ENCODE results near the gene TMEM222.

The TMEM222 gene

DNA sequence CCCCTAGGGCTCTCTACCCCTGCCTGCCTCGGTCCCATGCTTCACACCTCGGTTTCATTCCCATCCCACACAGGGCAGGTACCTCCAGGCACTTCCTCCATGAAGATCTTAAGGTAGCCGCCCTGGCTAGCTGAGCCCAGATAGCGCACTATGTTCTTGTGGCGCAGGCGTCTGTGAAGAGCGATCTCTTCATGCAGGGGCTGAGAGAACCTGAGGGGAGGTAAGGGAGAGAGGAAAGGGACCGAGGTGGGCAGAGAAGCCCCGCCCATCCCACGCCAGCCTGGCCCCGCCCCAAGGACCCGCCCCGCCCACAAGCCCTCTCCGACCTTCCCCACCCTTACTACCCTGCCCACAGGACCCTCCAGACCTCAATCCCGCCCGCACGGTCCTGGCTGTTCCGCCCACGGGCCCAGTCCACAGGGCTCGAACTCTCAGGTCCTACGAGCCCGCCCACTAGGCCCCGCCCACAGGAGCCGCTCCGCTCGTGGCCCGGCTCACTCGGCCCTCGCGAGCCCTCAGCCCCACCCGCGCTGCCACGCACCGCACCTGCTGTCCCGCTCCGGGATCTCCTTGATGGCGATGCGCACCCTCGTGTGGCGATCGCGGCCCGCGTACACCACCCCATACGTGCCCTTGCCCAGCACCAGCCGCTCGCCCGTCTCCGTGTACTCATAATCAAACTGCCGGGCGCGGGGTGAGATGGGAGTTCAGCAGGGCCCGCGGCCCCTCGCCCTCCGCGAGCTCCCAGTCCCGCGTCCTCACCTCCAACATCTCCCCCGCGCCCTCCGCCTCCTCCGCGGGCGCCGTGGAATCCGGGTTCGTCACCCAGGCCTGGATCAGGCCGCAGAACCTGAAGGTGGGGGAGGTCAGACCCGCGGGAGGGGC lies 38.4 kb downstream of the TMEM222 start:
- DNase-seq: no peak

DNA sequence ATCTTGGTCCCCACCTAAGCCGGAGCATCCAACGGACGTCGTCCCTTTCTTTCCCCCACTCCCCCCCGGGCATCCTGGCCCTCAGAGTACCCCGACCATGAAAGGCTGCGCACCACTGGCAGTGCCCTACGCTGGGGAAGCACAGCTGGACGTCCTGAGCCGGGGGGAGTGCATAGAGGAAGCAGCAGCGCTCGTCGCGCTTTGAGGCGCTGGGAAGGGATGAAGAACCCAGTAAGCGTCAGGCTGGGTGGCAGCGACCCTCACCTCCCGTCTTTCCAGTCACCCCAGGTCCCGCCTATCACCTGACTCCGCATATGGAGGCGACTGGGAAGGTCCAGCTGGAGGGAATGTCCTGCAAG lies 39.1 kb downstream of the TMEM222 start:
- DNase-seq: no peak

DNA sequence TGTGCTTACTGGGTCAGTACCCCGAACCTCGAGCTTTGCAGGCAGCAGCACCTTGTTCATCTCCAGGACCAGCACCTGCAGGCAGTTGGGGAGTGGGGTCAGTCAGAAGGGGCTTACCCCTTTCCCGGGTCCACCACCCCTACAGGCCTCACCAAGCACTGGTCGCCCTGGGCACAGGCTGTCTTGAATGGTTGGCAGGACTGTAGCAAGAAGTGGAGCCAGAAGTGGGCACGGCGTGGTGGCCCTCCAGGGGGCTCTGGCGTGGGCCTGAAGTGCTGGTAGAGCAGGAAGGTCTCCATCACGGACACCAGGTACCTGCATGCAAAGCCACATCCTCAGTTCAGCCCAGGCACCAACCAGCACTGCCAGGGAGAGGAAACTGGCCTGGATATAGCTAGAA lies 39.6 kb downstream of the TMEM222 start:
- DNase-seq: no peak

DNA sequence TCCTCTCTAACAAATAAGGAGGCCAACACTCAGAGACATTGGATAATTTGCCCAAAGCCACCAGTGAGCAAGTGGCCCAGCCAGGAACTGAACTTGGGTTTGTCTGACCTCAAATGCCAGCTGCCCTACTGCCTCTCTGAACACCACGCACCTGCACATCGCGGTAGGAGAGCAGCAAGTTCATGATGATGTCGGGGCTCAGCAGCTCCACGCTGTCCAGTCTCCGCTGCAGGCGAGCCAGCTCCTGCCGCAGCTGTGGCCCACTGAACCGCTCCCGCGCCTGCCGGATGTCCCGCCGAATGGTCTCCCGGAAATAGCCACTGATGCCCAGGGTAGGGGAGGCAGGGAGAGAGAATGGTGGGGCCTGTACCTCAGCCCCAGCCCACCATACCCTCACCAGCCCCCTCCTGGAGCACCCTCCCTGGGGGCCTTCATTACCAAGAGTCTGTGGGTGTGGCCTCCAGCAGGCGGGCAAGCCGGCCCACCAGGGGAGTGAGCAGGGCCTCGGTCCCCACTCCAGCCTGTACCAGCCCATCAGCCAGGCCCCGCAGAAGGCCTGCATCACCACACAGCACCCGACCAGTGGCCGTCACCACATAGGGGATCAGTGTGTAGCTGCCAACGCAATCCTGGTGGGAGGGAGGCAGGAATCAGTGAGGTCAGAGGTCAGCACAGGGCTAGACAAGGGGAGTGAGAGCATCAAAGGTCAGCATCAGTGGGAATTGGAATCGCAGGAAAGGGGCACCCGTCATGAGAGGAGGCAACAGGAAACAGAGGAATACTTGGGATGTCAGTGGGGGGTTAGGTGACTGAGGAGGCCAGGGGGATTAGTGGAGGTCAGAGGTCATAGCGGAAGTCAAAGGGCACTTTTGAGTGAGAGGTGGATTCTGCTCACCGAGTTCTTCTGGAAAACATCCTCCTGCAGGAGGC lies 42.1 kb downstream of the TMEM222 start:
- DNase-seq: no peak

DNA sequence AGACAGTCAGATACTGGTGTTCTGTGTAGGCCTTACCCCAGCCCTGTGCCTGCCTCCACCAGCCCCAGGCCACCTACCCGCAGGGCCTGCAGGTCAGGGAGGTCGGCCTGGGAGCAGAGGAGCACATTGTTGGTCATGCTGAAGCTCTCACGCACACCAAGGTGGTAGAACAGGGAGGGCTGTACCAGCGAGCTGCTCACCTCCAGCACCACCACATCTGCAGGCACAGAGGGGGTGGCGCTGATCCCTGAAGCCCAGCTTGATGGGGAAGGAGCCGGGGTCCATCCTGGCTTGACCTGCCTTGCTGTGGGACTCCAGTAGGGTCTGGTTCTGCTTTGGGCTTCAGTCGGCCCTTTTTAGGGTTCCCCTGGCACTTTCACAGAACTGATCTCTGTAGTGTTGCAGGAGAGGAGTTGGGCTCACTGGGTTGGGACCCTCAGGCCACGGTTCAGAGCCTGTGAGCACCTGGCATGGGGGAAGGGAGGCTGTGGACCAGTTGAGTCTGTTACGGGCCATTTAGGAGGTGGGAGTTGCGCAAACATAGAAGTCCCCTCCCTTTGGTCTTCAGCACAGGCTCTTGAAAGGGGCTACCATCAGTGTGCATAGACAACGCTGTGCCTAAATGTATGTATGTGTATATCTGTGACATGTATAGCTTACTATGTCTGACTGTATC lies 42.9 kb downstream of the TMEM222 start:
- DNase-seq: no peak

DNA sequence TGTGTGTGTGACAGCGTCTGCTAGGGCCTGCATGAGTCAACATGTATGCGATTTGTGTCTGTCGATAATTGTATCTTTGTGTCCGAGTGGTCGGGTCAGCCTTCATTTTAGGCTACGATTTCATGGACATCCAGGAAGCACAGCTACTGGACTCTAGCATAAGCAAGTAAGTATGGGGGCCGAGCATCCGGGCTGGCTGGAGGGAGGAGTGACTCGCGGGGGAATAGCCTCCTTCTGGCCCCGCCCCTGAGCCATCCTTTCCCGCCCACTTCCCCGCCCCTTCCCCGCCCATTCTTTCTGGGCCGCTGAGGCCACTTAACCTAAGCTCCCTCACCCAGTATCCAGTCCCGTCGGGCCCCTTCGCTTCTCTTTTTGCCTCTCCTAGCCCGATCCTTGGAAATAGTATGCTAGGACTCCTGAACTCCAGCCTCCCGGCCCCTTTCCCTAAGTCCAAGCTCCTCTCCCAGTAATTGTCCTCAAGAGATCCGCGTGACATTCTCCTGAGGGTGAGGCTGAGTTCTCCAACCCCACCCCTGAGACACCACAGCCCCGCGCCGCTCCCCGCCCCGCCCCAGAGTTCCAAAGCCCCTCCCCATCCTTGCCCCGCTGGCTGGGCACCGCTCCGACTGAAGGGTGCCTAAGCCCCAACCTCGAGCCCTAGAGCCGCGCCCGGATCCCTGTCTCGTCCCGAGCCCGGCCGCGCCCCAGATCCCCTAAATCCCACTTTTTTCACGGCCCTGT lies 43.6 kb downstream of the TMEM222 start:
- peak; percentile 58 for DNase-seq

DNA sequence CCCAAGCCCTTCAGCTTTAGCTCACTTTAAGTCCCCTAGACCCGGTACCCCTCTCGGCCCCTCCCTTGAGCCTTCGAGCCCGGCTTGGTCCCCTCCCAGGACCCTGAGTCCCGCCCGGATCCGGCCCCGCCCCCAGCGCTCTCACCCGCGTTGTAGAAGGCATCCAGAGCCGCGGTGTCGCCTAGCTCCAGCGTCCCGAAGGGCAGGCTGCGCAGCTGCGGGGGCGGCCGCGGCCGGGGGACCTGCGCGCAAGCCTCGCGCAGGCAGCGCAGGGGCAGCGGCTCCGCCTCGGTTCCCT lies 44.1 kb downstream of the TMEM222 start:
- DNase-seq: peak; percentile 57

DNA sequence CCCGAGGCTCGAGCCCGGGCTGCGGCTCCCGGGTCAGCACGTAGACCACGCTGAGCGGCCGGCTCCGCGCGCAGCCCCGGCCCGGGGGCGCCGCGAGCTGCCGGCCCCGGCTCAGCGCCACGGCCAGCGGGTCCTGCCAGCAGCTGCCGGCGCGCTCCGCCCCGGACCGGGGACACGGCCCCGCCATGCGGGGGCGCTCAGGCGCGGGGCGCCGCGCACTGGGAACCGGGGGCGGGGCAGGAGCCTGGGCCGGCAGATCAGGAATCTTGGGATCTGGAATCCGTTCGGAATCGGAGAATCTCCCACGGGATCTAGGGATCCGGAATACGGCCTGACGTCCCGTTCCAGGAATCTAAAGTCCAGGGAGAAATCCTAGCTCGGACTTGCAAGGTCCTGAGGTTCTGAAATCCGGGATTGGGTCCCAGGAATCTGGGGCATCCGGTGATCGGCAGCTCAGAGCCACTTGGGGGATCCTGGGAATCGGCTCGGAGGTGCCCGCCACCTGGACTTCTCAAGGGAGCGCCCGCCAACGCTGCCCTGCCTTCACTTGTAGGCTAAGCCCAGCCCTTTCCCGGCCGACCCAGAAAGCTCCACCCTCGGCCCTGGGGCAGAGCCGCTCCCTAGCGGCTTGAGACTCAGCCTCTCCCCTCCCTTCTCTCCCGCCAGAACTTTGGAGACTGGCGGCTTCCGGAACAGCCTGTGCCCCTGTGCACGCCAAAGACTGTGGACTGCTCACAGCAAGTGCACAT lies 44.6 kb downstream of the TMEM222 start, which contains the start of gene MAP3K6:
Gene MAP3K6, minus strand, starts transcription at position 551 of the 749 bp plus-strand sequence. Its CDS starts 364 bp downstream, at position 187.
- peak; percentile 81 for DNase-seq

DNA sequence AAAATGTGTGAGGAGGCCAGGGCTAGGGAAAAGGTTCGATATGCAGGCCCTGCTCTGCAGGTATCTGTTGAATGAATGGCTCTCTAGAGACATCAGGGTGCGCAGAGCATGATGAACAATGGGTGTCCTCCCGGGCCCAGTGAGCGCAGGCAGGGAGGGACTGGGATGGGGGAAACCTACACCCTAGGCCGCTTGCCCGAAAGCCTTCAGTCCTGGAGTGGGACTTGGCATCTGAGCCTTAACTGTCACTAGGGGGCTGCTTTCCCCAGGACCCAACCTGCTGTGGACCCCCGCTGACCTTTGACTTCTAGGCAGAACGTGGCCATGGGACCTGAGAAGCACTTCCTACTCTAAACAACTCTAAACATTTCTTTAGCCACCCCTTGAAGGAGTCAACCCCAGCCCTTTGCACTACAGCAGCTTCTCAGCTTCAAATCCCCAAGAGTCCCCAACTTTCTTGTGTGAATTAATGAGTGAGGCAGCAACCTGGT lies 45.2 kb downstream of the TMEM222 start:
- no peak for DNase-seq

DNA sequence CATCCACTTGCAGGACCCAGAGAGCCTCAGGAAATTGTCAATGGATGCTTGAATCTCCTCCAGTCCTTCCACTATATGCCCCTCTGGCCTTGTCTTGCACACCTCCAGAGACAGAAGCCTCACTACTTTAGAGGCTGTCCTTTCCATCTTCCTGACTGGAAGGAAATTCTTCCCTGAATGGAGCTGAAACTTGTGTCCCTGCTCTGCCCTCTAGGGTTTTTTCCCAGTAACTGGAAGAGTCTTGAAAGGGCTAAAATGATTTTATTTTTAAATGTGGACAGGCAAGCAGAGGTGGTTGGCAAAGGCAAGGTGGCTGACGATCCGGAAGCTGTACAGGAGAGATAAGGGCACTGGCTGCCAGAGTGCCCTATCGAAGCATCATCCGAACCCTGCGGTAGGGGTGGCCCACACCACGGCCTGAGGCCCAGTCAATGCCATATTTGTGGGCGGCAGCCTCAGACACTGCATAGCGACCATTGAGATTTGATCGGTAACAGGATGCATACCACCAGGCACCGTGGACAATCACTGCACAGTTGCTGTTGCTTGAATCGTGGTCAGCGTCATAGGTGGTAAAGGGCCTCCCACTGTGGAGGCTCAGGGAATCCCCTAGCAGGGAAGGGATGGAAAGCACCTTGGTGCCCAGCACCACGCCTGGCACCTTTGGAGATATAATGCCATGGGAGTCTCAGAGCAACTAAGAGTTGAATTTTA lies 47.1 kb downstream of the TMEM222 start:
- no peak for DNase-seq

DNA sequence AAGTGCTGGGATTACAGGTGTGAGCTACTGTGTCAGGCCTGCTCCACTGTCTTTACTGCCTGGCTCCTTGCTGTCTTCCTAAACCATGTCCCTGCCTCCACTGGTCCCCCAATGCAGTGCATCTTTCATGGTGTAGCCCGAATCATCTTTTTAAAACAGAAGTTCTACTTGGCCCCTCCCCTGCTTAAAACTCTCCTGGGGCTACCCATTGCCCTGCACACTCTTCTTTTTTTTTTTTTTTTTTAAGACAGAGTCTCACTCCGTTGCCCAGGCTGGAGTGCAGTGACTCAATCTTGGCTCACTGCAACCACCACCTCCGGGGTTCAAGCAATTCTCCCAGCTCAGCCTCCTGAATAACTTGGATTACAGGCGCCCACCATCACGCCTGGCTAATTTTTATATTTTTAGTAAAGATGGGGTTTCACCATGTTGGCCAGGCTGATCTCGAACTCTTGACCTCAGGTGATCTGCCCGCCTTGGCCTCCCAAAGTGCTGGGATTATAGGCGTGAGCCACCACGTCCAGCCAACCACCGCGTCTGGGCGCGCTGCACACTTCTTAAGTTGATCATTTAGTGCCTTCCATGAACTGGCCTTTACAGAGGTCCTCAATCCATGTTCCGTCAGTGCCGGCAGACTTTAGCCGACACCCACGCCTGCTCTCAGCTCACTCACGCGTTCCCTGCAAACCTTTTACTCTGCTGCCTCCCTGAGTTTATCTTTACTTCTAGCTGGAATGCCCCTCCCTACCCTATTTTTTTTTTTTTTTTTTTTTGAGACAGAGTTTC lies 50.3 kb downstream of the TMEM222 start:
- DNase-seq: no peak

DNA sequence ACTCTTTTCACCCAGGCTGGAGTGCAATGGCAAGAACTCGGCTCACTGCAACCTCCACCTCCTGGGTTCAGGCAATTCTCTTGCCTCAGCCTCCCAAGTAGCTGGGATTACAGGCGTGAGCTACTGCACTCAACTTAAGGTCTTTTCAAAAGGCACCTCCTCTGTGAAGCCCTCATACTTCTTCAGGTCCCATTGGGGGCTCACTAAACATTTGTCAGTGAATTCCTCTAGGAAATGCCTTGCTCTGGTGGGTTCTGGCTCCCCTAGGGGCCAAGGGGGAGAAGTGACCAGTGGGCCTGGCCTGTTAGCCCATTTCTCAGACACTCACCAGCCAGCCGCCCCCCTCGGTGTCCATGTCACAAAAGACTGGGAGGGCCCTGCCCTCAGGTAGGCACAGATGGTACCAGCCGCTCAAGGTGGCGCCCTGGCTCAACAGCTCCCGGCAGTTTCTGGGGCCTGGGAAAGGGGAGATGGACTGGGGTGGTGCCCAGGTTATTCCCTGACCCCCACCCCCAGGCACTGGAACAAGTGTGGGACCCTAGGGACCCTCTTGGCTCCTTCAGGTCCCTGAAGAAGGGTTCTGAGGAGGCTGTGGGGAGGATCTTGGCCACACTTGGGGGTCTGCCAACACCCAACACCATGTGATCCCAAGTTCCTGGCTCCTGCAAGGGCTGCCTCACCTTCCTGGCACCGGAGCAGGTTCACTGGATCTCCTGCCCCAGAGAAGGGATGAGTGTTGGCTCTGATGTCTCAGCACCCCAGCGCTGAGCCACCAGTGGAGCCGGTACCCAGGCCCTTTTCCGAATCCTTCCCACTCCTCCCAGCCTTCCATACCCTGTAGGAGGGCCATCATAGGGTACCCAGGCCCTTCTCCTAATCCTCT lies 51.1 kb downstream of the TMEM222 start:
- no peak for DNase-seq

DNA sequence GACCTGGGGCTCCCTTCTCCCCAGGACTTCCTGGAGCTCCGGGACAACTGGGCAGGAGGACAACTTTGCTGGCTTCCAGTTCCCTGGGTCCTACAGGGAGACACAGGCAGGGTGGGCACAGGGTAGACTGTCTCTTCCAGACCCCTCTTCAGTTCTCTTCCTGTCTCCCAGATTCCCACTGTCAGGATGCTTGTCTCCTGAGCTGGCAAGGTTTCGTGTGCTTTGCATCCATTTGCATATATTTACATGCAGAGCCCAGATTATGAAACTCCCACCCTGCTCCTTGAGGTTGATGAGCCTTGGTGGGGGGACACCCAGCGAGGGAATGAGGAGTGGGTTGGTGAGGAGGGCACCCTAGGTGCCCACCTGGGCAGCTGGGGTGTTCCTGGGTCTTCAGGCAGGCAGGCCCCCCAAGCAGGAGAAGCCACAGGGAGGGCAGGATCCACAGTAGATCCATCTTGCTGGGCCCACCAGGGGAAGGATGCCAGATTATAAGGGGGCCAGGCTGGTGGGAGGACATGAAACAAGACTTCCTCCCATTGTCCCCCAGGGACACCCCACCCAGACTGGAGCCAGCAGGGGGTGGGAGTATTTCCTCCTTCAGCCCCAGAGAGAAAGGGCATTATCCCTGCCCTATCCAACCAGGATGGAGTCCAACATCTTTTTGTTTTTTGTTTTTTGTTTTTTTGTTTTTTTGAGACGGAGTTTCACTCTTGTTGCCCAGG lies 52.6 kb downstream of the TMEM222 start, which contains the start of gene FCN3:
Gene FCN3, minus strand, starts transcription at position 463 of the 725 bp plus-strand sequence. Its CDS starts 6 bp downstream, at position 457.
- no peak for DNase-seq

DNA sequence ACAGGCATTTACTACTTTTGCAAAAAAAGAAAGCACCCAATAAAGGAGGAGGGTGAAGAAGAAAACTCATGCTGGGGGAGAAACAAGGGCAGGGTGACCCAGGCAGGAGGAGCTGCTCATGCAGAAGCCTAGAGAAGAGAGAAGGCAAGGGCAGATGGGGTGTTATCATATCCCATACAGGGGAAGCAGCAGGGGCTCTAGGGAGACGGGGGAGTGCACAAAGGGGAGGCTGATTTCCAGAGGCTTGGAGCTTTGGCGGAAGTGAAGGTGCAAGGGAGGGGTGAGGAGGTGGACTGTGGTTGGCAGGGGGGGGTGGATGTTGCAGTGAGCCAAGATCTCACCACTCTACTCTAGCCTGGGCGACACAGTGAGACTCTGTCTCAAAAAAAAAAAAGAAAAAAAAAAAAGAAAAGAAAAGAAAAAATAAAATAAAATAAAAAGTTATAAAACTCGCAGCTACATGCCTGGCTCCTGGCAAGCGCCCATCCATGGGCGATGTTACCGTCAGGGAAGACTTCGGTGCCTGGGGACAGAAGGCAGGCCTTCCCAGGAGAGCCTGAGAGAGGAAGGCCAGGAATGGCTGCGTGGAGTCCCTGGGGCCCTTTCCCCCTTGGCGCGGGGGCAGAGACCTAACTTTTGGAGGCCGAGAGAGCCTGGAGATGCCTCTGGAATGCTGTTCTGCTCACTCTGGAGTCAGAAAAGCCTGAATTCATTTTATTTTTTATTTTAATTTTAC lies 56.0 kb downstream of the TMEM222 start:
- no peak for DNase-seq

DNA sequence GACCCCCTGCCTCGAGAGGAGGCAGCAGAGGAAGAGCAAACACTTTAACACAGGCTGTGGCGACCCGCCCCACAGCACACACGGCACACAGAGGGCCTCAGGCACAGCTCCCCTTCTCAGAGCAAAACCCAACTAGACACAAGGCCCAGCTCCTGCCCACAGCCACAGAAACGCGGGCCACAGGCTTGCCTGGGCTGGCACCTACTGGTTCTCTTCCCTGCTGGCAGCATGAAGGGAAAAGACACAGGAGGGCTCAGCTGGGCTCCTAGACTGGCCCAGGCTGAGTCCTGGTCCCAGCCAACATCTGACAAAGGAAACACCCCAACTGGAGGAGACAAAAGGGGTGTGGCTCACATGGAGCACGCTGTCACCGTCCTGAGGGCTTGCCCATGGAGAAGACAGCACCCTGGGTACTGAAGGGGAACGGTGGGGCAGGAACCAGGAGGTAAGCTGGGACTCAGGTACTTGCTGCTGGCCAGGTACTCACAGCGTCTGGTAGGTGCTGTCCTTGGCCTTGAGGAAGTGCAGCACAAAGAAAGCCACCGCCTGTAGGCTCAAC lies 57.7 kb downstream of the TMEM222 start:
- no peak for DNase-seq

DNA sequence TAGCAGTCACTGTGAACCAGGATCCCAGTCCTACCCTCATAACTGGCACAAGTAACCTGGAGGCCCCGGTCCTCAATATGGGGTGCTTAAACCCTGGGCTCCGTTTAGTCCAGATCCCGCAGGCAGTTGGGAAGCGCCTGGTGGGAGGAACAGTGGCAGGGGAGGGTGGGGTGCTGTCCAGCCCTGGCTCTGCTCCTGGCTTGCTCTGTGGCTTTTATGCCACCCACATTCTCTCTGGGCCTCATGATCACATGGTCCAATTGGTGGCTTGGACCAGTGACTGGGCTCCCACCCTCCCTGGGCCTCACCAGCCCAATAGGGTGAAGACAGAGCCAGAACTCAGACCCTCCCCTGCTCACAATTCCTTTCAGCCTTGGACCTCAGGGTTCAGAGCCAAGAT lies 58.3 kb downstream of the TMEM222 start:
- DNase-seq: no peak
